Measurements from ENCODE around the gene SMG6. TPM values are rescaled to one million over a fixed set of nuclear protein-coding genes. Genes with fewer than 3 reads are reported as not detected.

SMG6 gene
- total and polyA plus RNA-seq, 4 donors: 16.2 to 67.3 (median 31.4) TPM

- peak; percentile 77 to 91 for DNase-seq
- H3K27me3 ChIP-seq (ENCODE audit: control insufficient read depth in 1 of 2, insufficient read depth in 2 of 2, low read length in 1 of 2): no peaks in the 10 kb centered on the region
Observed at GRCh38 chr17:2337544-2338314, 34.1 kb upstream of the SMG6 start.

GRCh38 chr17:2336852-2337543 lies 33.4 kb upstream of the SMG6 start, which contains the start of gene SGSM2:
SGSM2 (plus strand) TSS chr17:2337501; CDS start chr17:2337689, 188 bp downstream.
- Histone ChIP-seq H3K9me3 (ENCODE audit: control insufficient read depth, low read length) (no peaks in the 10 kb centered on the region), H3K27me3 (ENCODE audit: control insufficient read depth in 1 of 2, insufficient read depth in 2 of 2, low read length in 1 of 2) (no peaks in the 10 kb centered on the region), H3K4me1 (ENCODE audit: control insufficient read depth in 1 of 2, insufficient read depth in 2 of 2, low read length in 2 of 2) (no peaks in the 10 kb centered on the region), H3K4me3 (ENCODE audit: low read length in 2 of 2) (peak within 1 kb of the TSS; percentile 92 to 96), H3K36me3 (ENCODE audit: control insufficient read depth in 1 of 2, insufficient read depth in 2 of 2, low read length in 1 of 2) (peaks cover 0 to 1% of the 10 kb centered on the region in 2 donors), H3K27ac (ENCODE audit: low read depth in 1 of 2, low read length in 2 of 2) (peak within 1 kb of the TSS in 1 of 2 donors; percentile 68)
- 0 to 1% methylated on average over 74 to 77 of the region's 77 CpGs for WGBS, 2 donors
- peak; percentile 75 for ATAC-seq (ENCODE audit: low FRiP score)
- intact Hi-C loops (cut with DNase I): loop anchor here (5.0 to 10.0 kb wide), 2 partner anchors 55 to 78 kb away; no protein-coding TSS in a partner anchor
- DNase-seq: peak; percentile 79 to 89

More at GRCh38 chr17:2337544-2338314, 34.1 kb upstream of the SMG6 start:
- Histone ChIP-seq H3K27ac (ENCODE audit: low read depth in 1 of 2, low read length in 2 of 2) (peak overlapping the region in 1 of 2 donors; percentile 68), H3K4me3 (ENCODE audit: low read length in 2 of 2) (peak overlapping the region; percentile 92 to 96), H3K4me1 (ENCODE audit: control insufficient read depth in 1 of 2, insufficient read depth in 2 of 2, low read length in 2 of 2) (no peaks in the 10 kb centered on the region), H3K9me3 (ENCODE audit: control insufficient read depth, low read length) (no peaks in the 10 kb centered on the region), H3K36me3 (ENCODE audit: control insufficient read depth in 1 of 2, insufficient read depth in 2 of 2, low read length in 1 of 2) (peaks cover 0 to 1% of the 10 kb centered on the region in 2 donors)
- WGBS, 2 donors: 0 to 1% methylated on average over 63 to 92 of the region's 92 CpGs
- peak; percentile 51 for ATAC-seq (ENCODE audit: low FRiP score)
- intact Hi-C loops (cut with DNase I): loop anchor here (5.0 to 10.0 kb wide), 2 partner anchors 55 to 77 kb away; no protein-coding TSS in a partner anchor

DNA sequence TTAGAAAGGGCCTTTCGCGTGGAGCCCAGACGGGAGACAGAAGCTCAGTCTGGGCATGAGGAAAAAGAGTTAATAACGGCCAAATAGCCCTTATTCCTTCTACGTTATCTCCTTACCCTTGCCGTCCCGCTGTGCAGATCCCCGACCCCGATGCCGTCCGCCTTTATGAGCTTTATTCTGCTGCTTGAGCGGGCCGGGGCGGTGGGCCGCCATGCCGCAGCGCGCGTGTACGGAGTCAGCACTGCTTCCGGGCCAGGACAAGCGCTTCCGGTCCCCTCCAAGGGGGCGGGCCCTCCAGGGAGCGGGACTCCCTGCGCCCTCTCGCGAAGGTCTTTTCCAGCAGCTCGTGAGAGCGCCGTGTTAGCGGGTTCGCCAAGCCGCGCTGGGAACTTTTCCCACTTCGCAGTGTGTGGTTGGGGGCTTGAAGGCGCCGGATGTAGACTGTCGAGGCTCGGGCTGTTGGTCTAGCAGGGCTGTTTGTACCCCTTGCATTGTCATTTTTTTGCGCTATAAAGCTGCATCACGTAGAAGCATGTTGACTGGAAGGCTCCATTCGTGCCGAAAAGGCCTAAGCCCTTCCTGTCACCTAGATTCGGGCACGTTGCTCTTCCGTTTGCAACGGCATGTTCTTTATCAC lies 32.7 kb upstream of the SMG6 start, which contains the start of gene TSR1:
Gene TSR1 (minus strand): TSS at position 243 of the 637 bp plus-strand sequence. CDS start 30 bp downstream, at position 213.
- WGBS, 2 donors: 0% methylated on average over 48 of the region's 48 CpGs
- peak; percentile 97 for ATAC-seq (ENCODE audit: low FRiP score)
- Histone ChIP-seq H3K4me3 (ENCODE audit: low read length in 2 of 2) (peak within 1 kb of the TSS; percentile 92 to 96), H3K4me1 (ENCODE audit: control insufficient read depth in 1 of 2, insufficient read depth in 2 of 2, low read length in 2 of 2) (no peaks in the 10 kb centered on the region), H3K9me3 (ENCODE audit: control insufficient read depth, low read length) (no peaks in the 10 kb centered on the region), H3K27me3 (ENCODE audit: control insufficient read depth in 1 of 2, insufficient read depth in 2 of 2, low read length in 1 of 2) (no peaks in the 10 kb centered on the region), H3K36me3 (ENCODE audit: control insufficient read depth in 1 of 2, insufficient read depth in 2 of 2, low read length in 1 of 2) (peaks cover 0 to 2% of the 10 kb centered on the region in 2 donors), H3K27ac (ENCODE audit: low read depth in 1 of 2, low read length in 2 of 2) (peak within 1 kb of the TSS in 1 of 2 donors; percentile 29)
- intact Hi-C loops (cut with DNase I): loop anchor here (5.0 to 10.0 kb wide), 2 partner anchors 56 to 78 kb away; no protein-coding TSS in a partner anchor
- peak; percentile 93 to 97 for DNase-seq

DNA sequence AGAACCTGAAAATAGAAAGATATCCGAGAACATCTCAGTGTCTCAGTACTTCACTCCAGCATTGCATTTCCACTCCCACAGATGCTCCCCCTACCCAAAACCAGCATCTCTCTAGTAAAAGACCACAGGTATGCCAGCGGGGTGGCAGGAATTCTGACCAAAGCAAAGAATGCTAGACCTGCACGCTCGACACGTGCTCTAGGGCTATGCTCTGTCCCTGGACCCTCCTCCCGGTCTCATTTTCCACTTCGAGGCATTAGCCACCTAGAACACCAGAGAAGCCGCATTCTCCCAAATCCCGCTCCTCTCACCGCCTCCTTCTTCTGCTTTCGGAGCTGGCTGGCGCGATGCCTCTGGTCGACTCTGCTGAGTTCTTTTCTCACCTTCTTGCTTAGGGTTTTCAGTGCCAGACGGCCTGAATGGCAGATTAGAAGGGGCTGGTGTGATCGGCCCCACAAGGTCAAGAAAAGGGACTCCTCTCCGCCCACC lies 32.2 kb upstream of the SMG6 start:
- no peak for ATAC-seq (ENCODE audit: low FRiP score)

DNA sequence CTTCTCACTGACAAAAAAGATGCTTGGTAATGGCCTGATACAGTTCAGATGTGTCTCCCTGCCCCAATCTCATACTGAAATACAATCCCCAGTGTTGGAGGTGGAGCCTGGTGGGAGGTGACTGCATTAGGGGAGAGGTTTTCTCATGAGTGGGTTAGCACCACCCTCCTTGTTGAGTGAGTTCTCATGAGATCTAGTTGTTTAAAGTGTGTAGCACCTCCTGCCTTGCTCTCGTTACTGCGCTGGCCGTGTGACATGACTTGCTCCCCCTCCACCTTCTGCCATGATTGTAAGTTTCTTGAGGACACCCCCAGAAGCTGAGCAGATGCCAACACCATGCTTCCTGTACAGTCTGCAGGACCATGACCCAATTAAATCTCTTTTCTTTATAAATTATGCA lies 27.7 kb upstream of the SMG6 start:
- 50 to 83% methylated on average over 3 of the region's 3 CpGs for WGBS, 2 donors
- Histone ChIP-seq H3K27me3 (ENCODE audit: control insufficient read depth in 1 of 2, insufficient read depth in 2 of 2, low read length in 1 of 2) (no peaks in the 10 kb centered on the region), H3K9me3 (ENCODE audit: control insufficient read depth, low read length) (no peaks in the 10 kb centered on the region), H3K36me3 (ENCODE audit: control insufficient read depth in 1 of 2, insufficient read depth in 2 of 2, low read length in 1 of 2) (peaks cover 4 to 9% of the 10 kb centered on the region in 2 donors), H3K4me3 (ENCODE audit: low read length in 2 of 2) (no peak overlapping the region), H3K4me1 (ENCODE audit: control insufficient read depth in 1 of 2, insufficient read depth in 2 of 2, low read length in 2 of 2) (no peaks in the 10 kb centered on the region), H3K27ac (ENCODE audit: low read depth in 1 of 2, low read length in 2 of 2) (no peak overlapping the region)
- ATAC-seq (ENCODE audit: low FRiP score): no peak
- no peak for DNase-seq
- intact Hi-C loops (cut with DNase I): loop anchor here in 1 of 2 donors (10.0 kb wide), 1 partner anchor 83 kb away; no protein-coding TSS in a partner anchor

More for the DNA sequence above, 32.2 kb upstream of the SMG6 start:
- DNase-seq: no peak
- Histone ChIP-seq H3K27me3 (ENCODE audit: control insufficient read depth in 1 of 2, insufficient read depth in 2 of 2, low read length in 1 of 2) (no peaks in the 10 kb centered on the region), H3K36me3 (ENCODE audit: control insufficient read depth in 1 of 2, insufficient read depth in 2 of 2, low read length in 1 of 2) (peaks cover 0 to 4% of the 10 kb centered on the region in 2 donors), H3K27ac (ENCODE audit: low read depth in 1 of 2, low read length in 2 of 2) (no peak overlapping the region), H3K9me3 (ENCODE audit: control insufficient read depth, low read length) (no peaks in the 10 kb centered on the region), H3K4me1 (ENCODE audit: control insufficient read depth in 1 of 2, insufficient read depth in 2 of 2, low read length in 2 of 2) (no peaks in the 10 kb centered on the region), H3K4me3 (ENCODE audit: low read length in 2 of 2) (peak overlapping the region; percentile 55 to 96)
- WGBS, 2 donors: 4% methylated on average over 17 of the region's 17 CpGs
- intact Hi-C loops (cut with DNase I): loop anchor here (5.0 to 10.0 kb wide), 2 partner anchors 57 to 79 kb away; no protein-coding TSS in a partner anchor

- no peaks in the 10 kb centered on the region for H3K9me3 ChIP-seq (ENCODE audit: control insufficient read depth, low read length)
- no peak overlapping the region for H3K4me3 ChIP-seq (ENCODE audit: low read length in 2 of 2)
- no peak for DNase-seq
- peaks cover 0 to 6% of the 10 kb centered on the region in 2 donors for H3K36me3 ChIP-seq (ENCODE audit: control insufficient read depth in 1 of 2, insufficient read depth in 2 of 2, low read length in 1 of 2)
- ATAC-seq (ENCODE audit: low FRiP score): no peak
- no peaks in the 10 kb centered on the region for H3K27me3 ChIP-seq (ENCODE audit: control insufficient read depth in 1 of 2, insufficient read depth in 2 of 2, low read length in 1 of 2)
- 16 to 23% methylated on average over 2 of the region's 2 CpGs for WGBS, 2 donors
- intact Hi-C loops (cut with DNase I): no loop called here
- no peaks in the 10 kb centered on the region for H3K4me1 ChIP-seq (ENCODE audit: control insufficient read depth in 1 of 2, insufficient read depth in 2 of 2, low read length in 2 of 2)
- no peak overlapping the region for H3K27ac ChIP-seq (ENCODE audit: low read depth in 1 of 2, low read length in 2 of 2)
Observed at GRCh38 chr17:2323629-2324314, 20.2 kb upstream of the SMG6 start.

DNA sequence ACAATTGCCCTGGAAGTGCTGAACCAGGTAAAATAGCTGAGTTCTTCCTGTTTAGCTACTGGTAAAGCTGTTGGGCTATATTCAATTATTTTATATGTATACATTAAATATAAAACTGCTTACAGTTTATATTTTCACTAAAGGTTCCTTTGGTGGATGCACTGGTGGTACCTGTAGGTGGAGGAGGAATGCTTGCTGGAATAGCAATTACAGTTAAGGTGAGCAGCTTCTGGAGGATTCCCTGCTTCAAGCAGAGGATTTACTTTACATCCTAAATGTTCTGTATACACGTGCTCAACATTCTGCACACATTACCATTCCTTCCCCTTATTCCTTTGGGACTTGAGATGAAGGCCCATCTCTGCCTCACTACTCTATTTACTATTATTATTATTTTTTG lies 17.8 kb upstream of the SMG6 start:
- H3K27ac ChIP-seq (ENCODE audit: low read depth in 1 of 2, low read length in 2 of 2): no peak overlapping the region
- 42 to 56% methylated on average over 1 of the region's 1 CpG for WGBS, 2 donors
- intact Hi-C loops (cut with DNase I): no loop called here
- H3K36me3 ChIP-seq (ENCODE audit: control insufficient read depth in 1 of 2, insufficient read depth in 2 of 2, low read length in 1 of 2): peaks cover 0 to 6% of the 10 kb centered on the region in 2 donors
- DNase-seq (no peak), ATAC-seq (ENCODE audit: low FRiP score) (no peak)
- no peaks in the 10 kb centered on the region for H3K27me3 ChIP-seq (ENCODE audit: control insufficient read depth in 1 of 2, insufficient read depth in 2 of 2, low read length in 1 of 2)
- no peaks in the 10 kb centered on the region for H3K4me1 ChIP-seq (ENCODE audit: control insufficient read depth in 1 of 2, insufficient read depth in 2 of 2, low read length in 2 of 2)
- H3K9me3 ChIP-seq (ENCODE audit: control insufficient read depth, low read length): no peaks in the 10 kb centered on the region
- H3K4me3 ChIP-seq (ENCODE audit: low read length in 2 of 2): no peak overlapping the region

DNA sequence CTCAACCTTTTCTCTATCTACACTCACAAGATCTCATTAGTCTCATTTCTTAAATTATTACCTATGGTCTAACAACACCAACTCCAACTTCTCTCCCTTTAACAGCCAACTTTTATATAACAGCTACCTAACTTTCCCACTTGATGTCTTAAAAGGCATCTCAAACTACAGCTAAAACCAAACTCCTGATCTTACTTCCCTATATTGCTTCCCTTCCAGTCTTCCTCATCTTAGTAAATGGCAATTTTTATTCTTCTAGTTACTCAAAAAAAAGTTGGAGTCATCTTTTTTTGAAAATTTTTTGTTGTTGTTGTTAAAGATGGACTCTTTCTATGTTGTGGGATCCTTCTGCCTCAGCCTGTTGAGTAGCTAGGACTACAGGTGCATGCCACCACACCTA lies 15.5 kb upstream of the SMG6 start:
- Histone ChIP-seq H3K9me3 (ENCODE audit: control insufficient read depth, low read length) (no peaks in the 10 kb centered on the region), H3K27me3 (ENCODE audit: control insufficient read depth in 1 of 2, insufficient read depth in 2 of 2, low read length in 1 of 2) (no peaks in the 10 kb centered on the region), H3K27ac (ENCODE audit: low read depth in 1 of 2, low read length in 2 of 2) (no peak overlapping the region), H3K36me3 (ENCODE audit: control insufficient read depth in 1 of 2, insufficient read depth in 2 of 2, low read length in 1 of 2) (no peaks in the 10 kb centered on the region), H3K4me1 (ENCODE audit: control insufficient read depth in 1 of 2, insufficient read depth in 2 of 2, low read length in 2 of 2) (no peaks in the 10 kb centered on the region), H3K4me3 (ENCODE audit: low read length in 2 of 2) (no peak overlapping the region)
- DNase-seq: no peak
- no peak for ATAC-seq (ENCODE audit: low FRiP score)
- intact Hi-C loops (cut with DNase I): no loop called here

Measured in aorta (tissue), 5 donors.